HG02759 (cell line): ENCODE results near the gene TGM6.

Source experiments
- ATAC-seq: cut with Tn5 transposase; IDR thresholded peaks from one replicate; pipeline ENCODE4 v1.9.1; 2021; ENCODE audit warnings: mild to moderate bottlenecking, moderate library complexity; ENCODE audit not compliant: unreplicated experiment

TGM6 gene

DNA sequence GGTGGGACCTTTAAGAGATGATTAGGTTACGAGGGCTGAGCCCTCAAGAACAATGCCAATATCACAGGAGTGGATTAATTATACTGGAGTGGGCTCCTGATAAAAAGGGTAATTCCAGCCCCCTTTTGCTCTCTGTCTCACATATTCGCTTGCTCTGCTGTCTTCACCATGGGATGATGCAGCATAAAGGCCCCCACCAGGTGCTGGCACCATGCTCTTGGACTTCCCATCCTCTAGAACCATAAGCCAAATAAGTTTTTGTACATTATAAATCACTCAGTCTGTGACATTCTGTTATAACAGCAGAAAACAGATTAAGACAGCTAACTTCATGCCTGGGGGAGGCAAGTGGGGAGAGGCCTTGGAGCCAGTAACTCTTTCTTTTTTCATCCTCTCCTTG, 99.7 kb downstream of the TGM6 start:
- ATAC-seq = no peak
